HepG2 (cell line): ENCODE results near the gene CA7. TPM values are rescaled to one million over a fixed set of nuclear protein-coding genes. Genes with fewer than 3 reads are reported as not detected.
A peak's percentile ranks its signal among the peaks of the same experiment; 100 is the strongest.

Experiments
- ATAC-seq: fragments of 200-7000 bp; cut with Tn5 transposase; 3 replicates; pipeline ENCODE4 v1.9.1; 2020; ENCODE audit warnings: mild to moderate bottlenecking, moderate library complexity
- BruUV-seq: library from RNA; stranded (reverse); fragments of 400-500 nt; replicated peaks from 2 replicates; lab custom pipeline; 2021; lab: Mats Ljungman, UMichigan
- CTCF ChIA-PET: fragments of 300-600 bp; formaldehyde crosslinking; extraction: SDS; loops from one replicate; lab custom pipeline; 2021; ENCODE audit warnings: low total read pairs, inconsistent platforms, low intra/inter-chr PET ratio; lab: Yijun Ruan, JAX
- POLR2A ChIA-PET: fragments of 350-600 bp; sonication (Branson Sonifier 250); formaldehyde crosslinking; loops from one replicate; lab custom pipeline; 2020; ENCODE audit warnings: antibody characterized with exemption, inconsistent platforms; lab: Yijun Ruan, JAX
- DNase-seq: peaks from one replicate; pipeline ENCODE4 v3.0.0-alpha.2; 2015; ENCODE audit warnings: low spot score
- FAIRE-seq: peaks from 3 replicates; lab custom pipeline; 2011; peaks lifted over from hg19 to GRCh38; lab: Jason Lieb, UNC
- H2AFZ ChIP-seq: one replicate; pipeline ENCODE4 v1.6.1; 2011; ENCODE audit warnings: low read length, inconsistent platforms
- H3K27ac ChIP-seq: fragments of 300-600 bp; 3 replicates; pipeline ENCODE4 v1.8.0; 2011; ENCODE audit warnings: mixed run types, mild to moderate bottlenecking, mixed read lengths, low read length, inconsistent platforms; ENCODE audit not compliant: insufficient read depth; ENCODE audit errors: extremely low read length
- H3K27me3 ChIP-seq, 2 experiments: fragments of 200-600 bp in 1 of 2; 2 replicates in 1 of 2; 3 replicates in 1 of 2; pipeline versions ENCODE4 v1.6.0 to v1.8.0; 2011; ENCODE audit warnings: low read length in 2 of 2, mild to moderate bottlenecking in 2 of 2, moderate library complexity in 2 of 2, inconsistent platforms in 1 of 2; ENCODE audit not compliant: insufficient read depth in 2 of 2, control insufficient read depth in 1 of 2
- H3K36me3 ChIP-seq, 2 experiments: fragments of 200-600 bp in 1 of 2; replicated peaks in 1 of 2; 2 replicates in 1 of 2; 3 replicates in 1 of 2; pipeline versions ENCODE4 v1.5.1 to v1.8.0; 2011; ENCODE audit warnings: low read length in 2 of 2, inconsistent platforms in 1 of 2; ENCODE audit not compliant: insufficient read depth in 2 of 2, control insufficient read depth in 1 of 2
- H3K4me1 ChIP-seq: 2 replicates; pipeline ENCODE4 v1.5.1; 2012; ENCODE audit warnings: low read length, inconsistent platforms; ENCODE audit not compliant: insufficient read depth
- H3K4me2 ChIP-seq: 2 replicates; pipeline ENCODE4 v1.6.0; 2011; ENCODE audit warnings: low read depth, low read length, inconsistent platforms
- H3K4me3 ChIP-seq, 3 experiments: fragments of 200-600 bp in 1 of 3; sonication (generic), shearing (Covaris generic) in 1 of 3; replicated peaks in 1 of 3; 2 replicates each; pipeline ENCODE4 v1.5.1; 2011 to 2016; ENCODE audit warnings: low read length in 3 of 3, inconsistent platforms in 2 of 3, low read depth in 2 of 3, mild to moderate bottlenecking in 2 of 3, control low read depth in 1 of 3, mixed read lengths in 1 of 3; ENCODE audit not compliant: insufficient read depth in 1 of 3
- H3K79me2 ChIP-seq: one replicate; pipeline ENCODE4 v1.6.1; 2011; ENCODE audit warnings: low read length, inconsistent platforms; ENCODE audit not compliant: insufficient read depth
- H3K9ac ChIP-seq: 2 replicates; pipeline ENCODE4 v1.6.0; 2011; ENCODE audit warnings: mild to moderate bottlenecking, low read depth, low read length, inconsistent platforms; ENCODE audit not compliant: insufficient read depth
- H3K9me3 ChIP-seq: 2 replicates; pipeline ENCODE4 v1.5.1; 2012; ENCODE audit warnings: mild to moderate bottlenecking, low read length
- H4K20me1 ChIP-seq: 2 replicates; pipeline ENCODE4 v1.6.0; 2011; ENCODE audit warnings: inconsistent platforms, mild to moderate bottlenecking, low read length, moderate library complexity; ENCODE audit not compliant: insufficient read depth
- CENPT ChIP-seq: sonication (generic); formaldehyde crosslinking; IDR thresholded peaks from 2 replicates; pipeline ENCODE4 v1.8.0; 2022; ENCODE audit warnings: low read depth, mild to moderate bottlenecking, moderate library complexity, missing genetic modification reagents
- GATAD2A ChIP-seq: IDR thresholded peaks from 2 replicates; pipeline ENCODE4 v1.6.1; 2016
- NFIB ChIP-seq: sonication (generic); formaldehyde crosslinking; IDR thresholded peaks from 2 replicates; pipeline ENCODE4 v1.9.0; 2021; ENCODE audit warnings: missing genetic modification reagents, mild to moderate bottlenecking, borderline replicate concordance
- PPARG ChIP-seq: conservative IDR thresholded peaks from 2 replicates; pipeline ENCODE4 v1.6.1; 2016; ENCODE audit warnings: missing biosample characterization, missing genetic modification reagents
- REPIN1 ChIP-seq: sonication (generic); formaldehyde crosslinking; IDR thresholded peaks from 2 replicates; pipeline ENCODE4 v1.8.0; 2022; ENCODE audit warnings: missing genetic modification reagents, low read depth, mild to moderate bottlenecking, borderline replicate concordance
- RORA ChIP-seq: sonication (generic); formaldehyde crosslinking; IDR thresholded peaks from 2 replicates; pipeline ENCODE4 v1.5.0; 2020; ENCODE audit warnings: mild to moderate bottlenecking, missing genetic modification reagents, moderate library complexity
- RXRA ChIP-seq: sonication (generic); formaldehyde crosslinking; IDR thresholded peaks from 2 replicates; pipeline ENCODE4 v1.5.1; 2020; ENCODE audit warnings: missing genetic modification reagents
- TFDP2 ChIP-seq: sonication (generic); formaldehyde crosslinking; IDR thresholded peaks from 2 replicates; pipeline ENCODE4 v1.4.0; 2020; ENCODE audit warnings: missing genetic modification reagents
- TOPORS ChIP-seq: sonication (generic); formaldehyde crosslinking; IDR thresholded peaks from 2 replicates; pipeline ENCODE4 v1.8.0; 2023; ENCODE audit warnings: mild to moderate bottlenecking, missing genetic modification reagents
- YEATS2 ChIP-seq: sonication (generic); formaldehyde crosslinking; IDR thresholded peaks from 2 replicates; pipeline ENCODE4 v1.4.0; 2020; ENCODE audit warnings: missing genetic modification reagents, borderline replicate concordance
- ZFP36L2 ChIP-seq: sonication (generic); formaldehyde crosslinking; IDR thresholded peaks from 2 replicates; pipeline ENCODE4 v1.4.0; 2020; ENCODE audit warnings: missing genetic modification reagents
- ZNF33B ChIP-seq: sonication (generic); formaldehyde crosslinking; IDR thresholded peaks from 2 replicates; pipeline ENCODE4 v1.5.1; 2020; ENCODE audit warnings: mild to moderate bottlenecking, missing genetic modification reagents
- ZNF660 ChIP-seq: sonication (generic); formaldehyde crosslinking; IDR thresholded peaks from 2 replicates; pipeline ENCODE4 v1.5.1; 2020; ENCODE audit warnings: mild to moderate bottlenecking, low read depth, missing genetic modification reagents, borderline replicate concordance
- ZNF687 ChIP-seq: sonication (generic); formaldehyde crosslinking; IDR thresholded peaks from 2 replicates; pipeline ENCODE4 v1.5.1; 2020; ENCODE audit warnings: mild to moderate bottlenecking, missing genetic modification reagents, moderate library complexity
- ZNF766 ChIP-seq: sonication (generic); formaldehyde crosslinking; IDR thresholded peaks from 2 replicates; pipeline ENCODE4 v1.5.0; 2020; ENCODE audit warnings: missing genetic modification reagents, borderline replicate concordance
- WGBS: methylation state at CpG from one replicate; pipeline ENCODE4 v1.1.6; 2017; ENCODE audit warnings: low lambda C conversion rate; 5-methylcytosine and 5-hydroxymethylcytosine counted together
- in situ Hi-C: cut with HindIII; loops from 2 replicates; pipeline ENCODE4 v1.10.0; 2017; ENCODE audit warnings: low pct_unique_long_range_greater_than_20kb; ENCODE audit not compliant: extremely low pct_ligation_motif_present
- intact Hi-C: fragments of 100-400 bp; cut with micrococcal nuclease; formaldehyde crosslinking; loops from one replicate; pipeline ENCODE4 v1.10.0; 2022; ENCODE audit not compliant: unreplicated experiment
- polyA plus RNA-seq, 8 experiments: library from polyadenylated mRNA; depleted of rRNA in 3 of 8; stranded (reverse) in 7 of 8; unstranded in 1 of 8; fragments of >200 nt; fragmentation: Illumina TruSeq in 4 of 8; extraction: Trizol in 4 of 8; gene quantifications; 2 replicates each; pipeline versions ENCODE4 v1.2.1 to v1.2.3, GENCODE V29; 2011 to 2016; ENCODE audit warnings: low read depth in 4 of 8, missing spikeins in 1 of 8, mixed read lengths in 1 of 8; ENCODE audit not compliant: insufficient read depth in 1 of 8
- total RNA-seq, 5 experiments: library from RNA; depleted of rRNA; stranded (reverse); fragments of >200 nt; fragmentation: Illumina TruSeq; extraction: Trizol; gene quantifications; 2 replicates each; pipeline ENCODE4 v1.2.3, GENCODE V29; 2016; ENCODE audit warnings: low read depth in 1 of 5

The CA7 gene
- total and polyA plus RNA-seq, 2 of the 13 experiments (the other 11 are each of a cell fraction or from before 2014, with no cell fraction given): not detected

- TF ChIP-seq NFIB (CRISPR knock-in tag) (no peak), RORA (no peak), CENPT (no peak), ZNF766 (CRISPR knock-in tag) (no peak), ZNF660 (CRISPR knock-in tag) (no peak), ZNF687 (CRISPR knock-in tag) (peak; percentile 33; the same call in 1 of the 2 replicates)
Measured at GRCh38 chr16:66900721-66901441, 56.7 kb downstream of the CA7 start (continued).

- no peak for DNase-seq
- no peaks in the 10 kb centered on the region for H3K36me3 ChIP-seq
- H3K9me3 ChIP-seq: no peaks in the 10 kb centered on the region
- no peak overlapping the region for H3K27ac ChIP-seq
- no peak for ATAC-seq
- in situ Hi-C loops: loop anchor here (5.0 kb wide), 1 partner anchor 36 kb away; the partner anchor contains the start of gene CES2
- no peaks in the 10 kb centered on the region for H3K27me3 ChIP-seq
- TF ChIP-seq REPIN1 (CRISPR knock-in tag) (no peak), ZNF33B (CRISPR knock-in tag) (no peak), YEATS2 (CRISPR knock-in tag) (no peak), TOPORS (CRISPR knock-in tag) (no peak), TFDP2 (CRISPR knock-in tag) (no peak), PPARG (CRISPR knock-in tag) (no peak), RXRA (no peak), ZFP36L2 (CRISPR knock-in tag) (no peak), GATAD2A (no peak)
- FAIRE-seq: no peak
- no peak overlapping the region for H2AFZ ChIP-seq
- intact Hi-C loops: no loop called here
- no TSS peak for BruUV-seq
- H3K9ac ChIP-seq: no peak overlapping the region
- peaks cover 90% of the 10 kb centered on the region for H3K4me1 ChIP-seq
- no peak overlapping the region for H3K4me3 ChIP-seq
- ChIA-PET CTCF (no interaction called here), POLR2A (interaction anchor here (1.0 to 10.3 kb wide), 5 partner anchors 9 to 29 kb away, joined by 3 to 86 read pairs (median 12); partner anchors contain the start of genes CDH16 and PDP2)
- H4K20me1 ChIP-seq: no peaks in the 10 kb centered on the region
- no peaks in the 10 kb centered on the region for H3K79me2 ChIP-seq
- 78% methylated on average over 9 of the region's 10 CpGs for WGBS
- H3K4me2 ChIP-seq: no peak overlapping the region
Measured at GRCh38 chr16:66901626-66902025, 57.4 kb downstream of the CA7 start.
